ENCODE measurements around the gene PKNOX2.

DNA sequence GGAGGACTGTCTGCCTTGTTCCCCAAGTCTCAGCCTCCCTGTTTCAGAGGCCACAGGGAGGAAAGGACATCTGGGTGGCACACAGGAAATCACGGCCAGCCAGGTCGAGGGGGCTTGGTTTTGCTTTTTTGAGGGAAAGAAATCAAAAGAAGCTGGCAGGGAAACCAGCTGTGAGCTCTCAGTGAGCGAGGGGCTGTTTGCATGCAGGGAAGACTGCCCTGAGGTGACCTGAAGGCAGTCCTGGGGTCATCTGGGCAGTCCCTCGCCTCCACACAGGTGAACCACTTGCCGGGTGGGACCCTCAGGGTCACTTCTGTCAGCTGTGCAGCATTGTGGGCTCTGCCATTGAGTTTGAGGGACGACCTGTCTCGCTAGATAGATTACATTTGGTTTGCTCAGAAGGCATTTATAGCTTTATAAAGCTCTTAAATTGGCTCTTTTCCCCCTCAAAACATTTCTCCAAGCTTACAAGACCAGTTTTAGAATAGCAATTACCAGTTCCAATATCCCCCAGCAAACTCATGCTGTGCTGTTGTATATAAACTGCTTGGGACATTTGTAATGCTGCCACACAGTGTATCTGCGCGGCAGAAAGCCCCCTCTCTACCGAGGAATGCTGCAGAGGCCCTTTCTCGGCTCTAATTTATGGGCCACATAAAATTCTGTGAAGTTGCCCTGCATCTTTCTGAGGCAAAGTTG, 28.3 kb downstream of the PKNOX2 start:
- no peak for TF ChIP-seq POLR2A (IDR thresholded peaks at IDR 0.05)
- TF ChIP-seq, protein P1, sequence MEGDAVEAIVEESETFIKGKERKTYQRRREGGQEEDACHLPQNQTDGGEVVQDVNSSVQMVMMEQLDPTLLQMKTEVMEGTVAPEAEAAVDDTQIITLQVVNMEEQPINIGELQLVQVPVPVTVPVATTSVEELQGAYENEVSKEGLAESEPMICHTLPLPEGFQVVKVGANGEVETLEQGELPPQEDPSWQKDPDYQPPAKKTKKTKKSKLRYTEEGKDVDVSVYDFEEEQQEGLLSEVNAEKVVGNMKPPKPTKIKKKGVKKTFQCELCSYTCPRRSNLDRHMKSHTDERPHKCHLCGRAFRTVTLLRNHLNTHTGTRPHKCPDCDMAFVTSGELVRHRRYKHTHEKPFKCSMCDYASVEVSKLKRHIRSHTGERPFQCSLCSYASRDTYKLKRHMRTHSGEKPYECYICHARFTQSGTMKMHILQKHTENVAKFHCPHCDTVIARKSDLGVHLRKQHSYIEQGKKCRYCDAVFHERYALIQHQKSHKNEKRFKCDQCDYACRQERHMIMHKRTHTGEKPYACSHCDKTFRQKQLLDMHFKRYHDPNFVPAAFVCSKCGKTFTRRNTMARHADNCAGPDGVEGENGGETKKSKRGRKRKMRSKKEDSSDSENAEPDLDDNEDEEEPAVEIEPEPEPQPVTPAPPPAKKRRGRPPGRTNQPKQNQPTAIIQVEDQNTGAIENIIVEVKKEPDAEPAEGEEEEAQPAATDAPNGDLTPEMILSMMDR (IDR thresholded peaks at IDR 0.05), result no peak
